Stimulated activated CD8-positive, alpha-beta memory T cell treated with anti-CD3 and anti-CD28 coated beads, Interleukin-12 subunit alpha, Interleukin-12 subunit beta, amount 100 ng/mL, for 1 hour (primary cell): ENCODE measurements around the gene REXO4.

Source experiments
- DNase-seq: peaks from one replicate; pipeline ENCODE4 v3.0.0-alpha.2; 2020; ENCODE audit warnings: low read depth

REXO4 gene

GRCh38 chr9:133368249-133368881, 49.4 kb downstream of the REXO4 start:
- no peak for DNase-seq

DNA sequence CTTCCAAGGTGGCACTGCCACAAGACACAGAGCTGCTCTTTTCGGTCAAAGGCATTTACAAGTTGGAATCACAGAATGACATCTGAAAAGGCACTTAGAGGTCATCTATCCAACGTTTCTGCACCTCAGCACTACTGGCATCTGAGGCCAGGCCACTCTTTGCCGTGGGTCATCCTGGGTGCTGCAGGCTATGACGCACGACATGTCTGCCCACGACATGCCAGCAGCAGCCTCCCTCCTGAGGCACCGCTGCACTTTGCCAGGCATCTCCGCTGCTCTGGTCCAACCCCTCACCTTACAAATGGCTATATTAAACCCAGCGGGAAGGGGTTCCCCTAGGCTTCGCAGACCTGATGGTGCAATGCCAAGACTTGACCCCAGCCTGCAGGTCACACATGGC, 50.0 kb downstream of the REXO4 start:
- DNase-seq = no peak

GRCh38 chr9:133367221-133367620, 50.6 kb downstream of the REXO4 start:
- no peak for DNase-seq

DNA sequence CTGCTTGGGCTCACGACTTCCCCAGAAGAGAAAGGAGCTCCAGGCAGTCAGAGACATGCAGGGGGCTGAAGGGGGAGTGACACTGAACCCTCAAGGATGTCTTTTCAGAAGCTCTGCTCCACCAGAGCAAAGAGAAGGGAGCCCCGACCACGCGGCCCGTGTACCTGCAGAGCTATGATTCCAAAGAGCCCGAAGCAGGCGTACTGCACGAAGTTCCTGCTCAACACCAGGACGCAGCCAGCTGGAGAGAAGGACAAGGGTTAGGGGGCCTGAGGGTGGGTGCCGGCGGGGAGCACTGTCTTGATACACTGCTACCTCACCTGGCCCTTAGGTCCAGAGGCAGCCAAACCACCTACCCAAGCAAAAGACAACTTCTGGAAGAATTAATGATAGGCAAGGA, 51.4 kb downstream of the REXO4 start:
- no peak for DNase-seq

- DNase-seq = no peak
These were observed 55.3 kb downstream of the REXO4 start for GRCh38 chr9:133362359-133363044.

DNA sequence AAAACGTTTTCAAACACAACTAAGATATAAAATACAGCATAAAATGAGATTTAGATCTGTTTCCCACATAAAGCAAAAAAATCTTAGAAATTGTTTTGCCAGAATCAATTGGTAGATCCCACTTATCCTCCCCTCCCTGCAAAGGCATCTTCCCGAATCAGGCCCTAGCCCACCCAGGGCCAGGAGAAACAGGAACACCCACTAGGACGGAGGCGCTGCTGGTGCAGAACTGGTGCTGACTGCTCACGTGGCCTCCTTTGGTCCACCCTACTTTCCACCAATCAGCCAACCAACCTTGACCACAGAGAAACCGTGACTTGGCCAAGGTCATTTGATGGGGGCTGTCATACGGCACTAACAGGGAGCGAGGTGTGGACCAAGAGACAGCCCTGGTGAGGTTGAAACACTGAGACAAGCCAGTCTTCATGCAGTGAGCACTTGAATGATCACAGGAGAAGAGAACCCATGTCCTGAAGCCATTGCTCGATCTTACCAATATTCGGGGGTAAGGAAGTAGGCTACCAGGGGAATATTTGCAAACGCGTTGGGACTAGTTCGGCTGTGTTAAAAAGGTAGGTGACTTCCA, 56.2 kb downstream of the REXO4 start:
- no peak for DNase-seq

DNA sequence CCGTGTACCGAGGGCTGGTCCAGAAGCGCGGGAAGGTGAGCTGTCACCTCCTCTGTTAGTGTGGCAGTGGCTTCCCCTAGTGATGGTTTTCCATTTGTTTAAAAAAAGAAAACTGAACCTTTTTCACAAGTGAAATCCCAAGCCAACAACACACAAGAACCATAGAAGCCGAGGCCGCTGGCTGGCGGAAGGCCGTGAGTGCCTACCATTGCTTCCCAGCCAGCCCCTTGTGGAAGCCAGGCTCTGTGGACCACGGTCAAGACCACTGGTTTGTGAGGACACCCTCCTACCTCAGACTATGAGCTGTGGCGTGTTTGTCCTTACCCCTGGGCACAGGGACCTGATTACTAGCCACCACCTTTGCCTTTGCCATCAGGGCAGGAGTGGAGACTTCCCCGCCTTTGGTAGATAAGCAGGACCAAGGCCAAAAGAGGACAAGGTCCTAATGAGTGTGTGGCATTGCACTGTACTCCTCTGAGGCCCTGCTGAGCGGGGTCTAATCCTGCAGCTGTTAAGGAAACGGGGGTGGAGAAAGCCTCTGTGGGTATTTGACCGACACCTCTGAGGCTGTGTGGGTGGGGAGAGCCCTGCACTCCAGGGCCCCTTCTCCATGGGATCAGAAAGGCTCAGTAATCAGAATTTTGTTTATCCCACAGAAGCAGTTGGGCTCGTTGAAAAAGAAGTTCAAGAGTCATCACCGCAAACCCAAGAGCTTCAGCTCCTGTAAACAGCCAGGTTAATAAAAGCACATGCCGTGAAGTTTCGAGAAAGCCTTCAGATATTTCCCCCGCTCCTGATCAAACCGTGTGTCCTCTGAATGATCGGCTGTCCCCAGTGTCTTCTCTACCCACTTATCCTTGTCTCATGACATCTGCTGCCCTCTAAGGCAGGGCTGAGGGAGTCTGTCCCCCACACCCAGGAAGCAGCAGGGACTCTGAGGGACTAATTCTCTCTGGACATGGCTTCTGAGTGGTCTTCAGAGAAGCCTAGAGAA, 57.1 kb downstream of the REXO4 start:
- no peak for DNase-seq

DNA sequence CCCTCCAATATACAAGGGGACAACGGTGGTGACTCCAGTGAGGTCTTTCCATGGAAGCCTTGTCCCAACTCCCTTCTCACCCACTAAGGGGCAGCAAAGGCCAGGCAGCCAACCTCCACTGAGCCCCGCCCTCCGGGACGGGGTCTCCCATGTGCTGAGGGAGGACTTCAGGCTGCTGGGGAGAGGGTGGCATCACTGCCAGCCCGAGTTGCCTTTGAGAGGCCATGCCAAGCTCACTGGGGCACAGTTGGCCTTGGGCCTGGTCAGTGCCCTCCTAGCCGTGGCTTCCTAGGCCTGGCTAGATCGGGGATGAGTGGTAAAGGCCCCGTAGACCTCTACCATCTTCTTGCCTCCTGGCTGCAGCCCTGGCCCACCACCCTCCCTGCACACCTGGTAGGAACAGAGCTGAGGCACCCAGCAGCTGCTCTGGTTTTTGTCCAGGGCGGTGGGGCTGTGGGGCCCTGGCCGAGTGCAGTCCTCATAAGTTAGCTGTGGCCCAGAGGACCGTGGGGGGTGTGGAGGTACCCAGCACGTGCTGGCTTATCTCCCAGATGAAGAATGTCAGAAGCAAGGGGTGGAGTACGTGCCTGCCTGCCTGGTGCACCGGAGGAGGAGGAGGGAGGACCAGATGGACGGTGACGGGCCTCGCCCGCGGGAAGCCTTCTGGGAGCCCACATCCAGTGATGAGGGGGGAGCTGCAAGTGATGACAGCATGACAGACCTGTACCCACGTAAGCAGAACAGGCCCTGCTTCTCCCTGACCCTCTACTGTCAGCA, 58.2 kb downstream of the REXO4 start:
- DNase-seq = no peak

- no peak for DNase-seq
These were observed 60.2 kb downstream of the REXO4 start for GRCh38 chr9:133357656-133358055.

- DNase-seq = peak; percentile 77
These were observed 61.3 kb downstream of the REXO4 start, which contains the start of the genes SURF1 and SURF2 for GRCh38 chr9:133356391-133357091. Gene SURF1, minus strand, starts transcription at chr9:133356487. Its CDS starts 34 bp downstream, at chr9:133356453. Gene SURF2, plus strand, starts transcription at chr9:133356550. Its CDS starts 43 bp downstream, at chr9:133356593.
